ENCODE data around the gene OIT3.

DNA sequence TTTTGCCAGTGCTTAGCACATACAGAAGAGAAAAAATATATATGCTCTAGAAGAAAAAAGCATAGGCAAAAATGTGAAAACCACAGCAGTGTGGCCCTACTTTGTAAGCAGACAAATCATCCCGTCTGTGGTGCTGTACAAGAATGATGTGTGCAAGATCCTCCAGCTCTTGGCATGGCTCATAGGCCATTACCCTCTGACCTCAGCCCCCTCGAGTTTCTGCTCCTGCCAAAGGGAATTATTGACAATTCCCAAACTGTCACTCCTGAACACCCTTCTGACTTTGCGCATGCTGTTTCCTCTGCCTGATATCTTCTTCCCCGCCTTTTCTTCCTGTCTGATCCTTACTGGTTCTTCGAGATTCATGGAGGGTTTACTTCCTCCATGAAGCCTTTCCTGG, 33.9 kb downstream of the OIT3 start:
- TF ChIP-seq, protein P1, sequence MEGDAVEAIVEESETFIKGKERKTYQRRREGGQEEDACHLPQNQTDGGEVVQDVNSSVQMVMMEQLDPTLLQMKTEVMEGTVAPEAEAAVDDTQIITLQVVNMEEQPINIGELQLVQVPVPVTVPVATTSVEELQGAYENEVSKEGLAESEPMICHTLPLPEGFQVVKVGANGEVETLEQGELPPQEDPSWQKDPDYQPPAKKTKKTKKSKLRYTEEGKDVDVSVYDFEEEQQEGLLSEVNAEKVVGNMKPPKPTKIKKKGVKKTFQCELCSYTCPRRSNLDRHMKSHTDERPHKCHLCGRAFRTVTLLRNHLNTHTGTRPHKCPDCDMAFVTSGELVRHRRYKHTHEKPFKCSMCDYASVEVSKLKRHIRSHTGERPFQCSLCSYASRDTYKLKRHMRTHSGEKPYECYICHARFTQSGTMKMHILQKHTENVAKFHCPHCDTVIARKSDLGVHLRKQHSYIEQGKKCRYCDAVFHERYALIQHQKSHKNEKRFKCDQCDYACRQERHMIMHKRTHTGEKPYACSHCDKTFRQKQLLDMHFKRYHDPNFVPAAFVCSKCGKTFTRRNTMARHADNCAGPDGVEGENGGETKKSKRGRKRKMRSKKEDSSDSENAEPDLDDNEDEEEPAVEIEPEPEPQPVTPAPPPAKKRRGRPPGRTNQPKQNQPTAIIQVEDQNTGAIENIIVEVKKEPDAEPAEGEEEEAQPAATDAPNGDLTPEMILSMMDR (IDR thresholded peaks at IDR 0.05), result no peak
- TF ChIP-seq EP300 (IDR thresholded peaks at IDR 0.05) (no peak), POLR2AphosphoS5 (IDR thresholded peaks at IDR 0.05) (no peak), POLR2A (IDR thresholded peaks at IDR 0.05; ENCODE audit: low read depth) (no peak)

All from esophagus muscularis mucosa (tissue), 4 donors.